HepG2 (cell line): ENCODE data around the gene WFDC10A. TPM values are rescaled to one million over a fixed set of nuclear protein-coding genes. Genes with fewer than 3 reads are reported as not detected.

Experiments
- ATAC-seq: fragments of 200-7000 bp; cut with Tn5 transposase; 3 replicates; pipeline ENCODE4 v1.9.1; 2020; ENCODE audit warnings: mild to moderate bottlenecking, moderate library complexity
- BruUV-seq: library from RNA; stranded (reverse); fragments of 400-500 nt; replicated peaks from 2 replicates; lab custom pipeline; 2021; lab: Mats Ljungman, UMichigan
- CTCF ChIA-PET: fragments of 300-600 bp; formaldehyde crosslinking; extraction: SDS; loops from one replicate; lab custom pipeline; 2021; ENCODE audit warnings: low total read pairs, inconsistent platforms, low intra/inter-chr PET ratio; lab: Yijun Ruan, JAX
- POLR2A ChIA-PET: fragments of 350-600 bp; sonication (Branson Sonifier 250); formaldehyde crosslinking; loops from one replicate; lab custom pipeline; 2020; ENCODE audit warnings: antibody characterized with exemption, inconsistent platforms; lab: Yijun Ruan, JAX
- DNase-seq: peaks from one replicate; pipeline ENCODE4 v3.0.0-alpha.2; 2015; ENCODE audit warnings: low spot score
- FAIRE-seq: peaks from 3 replicates; lab custom pipeline; 2011; peaks lifted over from hg19 to GRCh38; lab: Jason Lieb, UNC
- H2AFZ ChIP-seq: one replicate; pipeline ENCODE4 v1.6.1; 2011; ENCODE audit warnings: low read length, inconsistent platforms
- H3K27ac ChIP-seq: fragments of 300-600 bp; 3 replicates; pipeline ENCODE4 v1.8.0; 2011; ENCODE audit warnings: mixed run types, mild to moderate bottlenecking, mixed read lengths, low read length, inconsistent platforms; ENCODE audit not compliant: insufficient read depth; ENCODE audit errors: extremely low read length
- H3K27me3 ChIP-seq, 2 experiments: fragments of 200-600 bp in 1 of 2; 2 replicates in 1 of 2; 3 replicates in 1 of 2; pipeline versions ENCODE4 v1.6.0 to v1.8.0; 2011; ENCODE audit warnings: low read length in 2 of 2, mild to moderate bottlenecking in 2 of 2, moderate library complexity in 2 of 2, inconsistent platforms in 1 of 2; ENCODE audit not compliant: insufficient read depth in 2 of 2, control insufficient read depth in 1 of 2
- H3K36me3 ChIP-seq, 2 experiments: fragments of 200-600 bp in 1 of 2; replicated peaks in 1 of 2; 2 replicates in 1 of 2; 3 replicates in 1 of 2; pipeline versions ENCODE4 v1.5.1 to v1.8.0; 2011; ENCODE audit warnings: low read length in 2 of 2, inconsistent platforms in 1 of 2; ENCODE audit not compliant: insufficient read depth in 2 of 2, control insufficient read depth in 1 of 2
- H3K4me1 ChIP-seq: 2 replicates; pipeline ENCODE4 v1.5.1; 2012; ENCODE audit warnings: low read length, inconsistent platforms; ENCODE audit not compliant: insufficient read depth
- H3K4me2 ChIP-seq: 2 replicates; pipeline ENCODE4 v1.6.0; 2011; ENCODE audit warnings: low read depth, low read length, inconsistent platforms
- H3K4me3 ChIP-seq, 3 experiments: fragments of 200-600 bp in 1 of 3; sonication (generic), shearing (Covaris generic) in 1 of 3; replicated peaks in 1 of 3; 2 replicates each; pipeline ENCODE4 v1.5.1; 2011 to 2016; ENCODE audit warnings: low read length in 3 of 3, inconsistent platforms in 2 of 3, low read depth in 2 of 3, mild to moderate bottlenecking in 2 of 3, control low read depth in 1 of 3, mixed read lengths in 1 of 3; ENCODE audit not compliant: insufficient read depth in 1 of 3
- H3K79me2 ChIP-seq: one replicate; pipeline ENCODE4 v1.6.1; 2011; ENCODE audit warnings: low read length, inconsistent platforms; ENCODE audit not compliant: insufficient read depth
- H3K9ac ChIP-seq: 2 replicates; pipeline ENCODE4 v1.6.0; 2011; ENCODE audit warnings: mild to moderate bottlenecking, low read depth, low read length, inconsistent platforms; ENCODE audit not compliant: insufficient read depth
- H3K9me3 ChIP-seq: 2 replicates; pipeline ENCODE4 v1.5.1; 2012; ENCODE audit warnings: mild to moderate bottlenecking, low read length
- H4K20me1 ChIP-seq: 2 replicates; pipeline ENCODE4 v1.6.0; 2011; ENCODE audit warnings: inconsistent platforms, mild to moderate bottlenecking, low read length, moderate library complexity; ENCODE audit not compliant: insufficient read depth
- ARID5B ChIP-seq: IDR thresholded peaks from 2 replicates; pipeline ENCODE4 v1.4.0; 2020; ENCODE audit warnings: mild to moderate bottlenecking, missing genetic modification reagents
- BORCS8-MEF2B ChIP-seq: sonication (generic); formaldehyde crosslinking; IDR thresholded peaks from 2 replicates; pipeline ENCODE4 v1.8.0; 2022; ENCODE audit warnings: mild to moderate bottlenecking, missing genetic modification reagents
- BRD4 ChIP-seq: sonication (generic); formaldehyde crosslinking; IDR thresholded peaks from 2 replicates; pipeline ENCODE4 v1.4.0; 2020; ENCODE audit warnings: missing genetic modification reagents
- ESRRA ChIP-seq: sonication (generic); formaldehyde crosslinking; IDR thresholded peaks from 2 replicates; pipeline ENCODE4 v1.5.1; 2020; ENCODE audit warnings: mild to moderate bottlenecking, low read depth, missing genetic modification reagents
- GZF1 ChIP-seq: sonication (generic); formaldehyde crosslinking; IDR thresholded peaks from 2 replicates; pipeline ENCODE4 v1.5.1; 2020; ENCODE audit warnings: mild to moderate bottlenecking, missing genetic modification reagents
- HNF4A ChIP-seq: sonication (generic); formaldehyde crosslinking; IDR thresholded peaks from 2 replicates; pipeline ENCODE4 v1.4.0; 2020; ENCODE audit warnings: missing genetic modification reagents
- KLF12 ChIP-seq: sonication (generic); formaldehyde crosslinking; IDR thresholded peaks from 2 replicates; pipeline ENCODE4 v1.4.0; 2020; ENCODE audit warnings: missing genetic modification reagents, borderline replicate concordance
- NFRKB ChIP-seq: fragments of 450-650 bp; IDR thresholded peaks from 2 replicates; pipeline ENCODE4 v1.6.1; 2017
- TARDBP ChIP-seq: sonication (generic); formaldehyde crosslinking; IDR thresholded peaks from 2 replicates; pipeline ENCODE4 v1.8.0; 2022; ENCODE audit warnings: mild to moderate bottlenecking, missing genetic modification reagents
- TCF7L2 ChIP-seq: IDR thresholded peaks from 2 replicates; pipeline ENCODE4 v1.6.1; 2011; ENCODE audit warnings: mild to moderate bottlenecking, low read depth, low read length, moderate library complexity
- TEAD2 ChIP-seq: sonication (generic); formaldehyde crosslinking; IDR thresholded peaks from 2 replicates; pipeline ENCODE4 v1.9.0; 2021; ENCODE audit warnings: missing genetic modification reagents
- TOPORS ChIP-seq: sonication (generic); formaldehyde crosslinking; IDR thresholded peaks from 2 replicates; pipeline ENCODE4 v1.8.0; 2023; ENCODE audit warnings: mild to moderate bottlenecking, missing genetic modification reagents
- ZBTB42 ChIP-seq: sonication (generic); formaldehyde crosslinking; IDR thresholded peaks from 2 replicates; pipeline ENCODE4 v1.5.0; 2020; ENCODE audit warnings: mild to moderate bottlenecking, missing genetic modification reagents
- ZNF230 ChIP-seq: sonication (generic); formaldehyde crosslinking; IDR thresholded peaks from 2 replicates; pipeline ENCODE4 v1.4.0; 2020; ENCODE audit warnings: mild to moderate bottlenecking, missing genetic modification reagents
- ZNF576 ChIP-seq: sonication (generic); formaldehyde crosslinking; IDR thresholded peaks from 2 replicates; pipeline ENCODE4 v1.4.0; 2020; ENCODE audit warnings: mild to moderate bottlenecking, missing genetic modification reagents
- ZXDC ChIP-seq: sonication (generic); formaldehyde crosslinking; IDR thresholded peaks from 2 replicates; pipeline ENCODE4 v1.5.0; 2020; ENCODE audit warnings: mild to moderate bottlenecking, missing genetic modification reagents
- WGBS: methylation state at CpG from one replicate; pipeline ENCODE4 v1.1.6; 2017; ENCODE audit warnings: low lambda C conversion rate; 5-methylcytosine and 5-hydroxymethylcytosine counted together
- in situ Hi-C: cut with HindIII; loops from 2 replicates; pipeline ENCODE4 v1.10.0; 2017; ENCODE audit warnings: low pct_unique_long_range_greater_than_20kb; ENCODE audit not compliant: extremely low pct_ligation_motif_present
- intact Hi-C: fragments of 100-400 bp; cut with micrococcal nuclease; formaldehyde crosslinking; loops from one replicate; pipeline ENCODE4 v1.10.0; 2022; ENCODE audit not compliant: unreplicated experiment
- polyA plus RNA-seq, 8 experiments: library from polyadenylated mRNA; depleted of rRNA in 3 of 8; stranded (reverse) in 7 of 8; unstranded in 1 of 8; fragments of >200 nt; fragmentation: Illumina TruSeq in 4 of 8; extraction: Trizol in 4 of 8; gene quantifications; 2 replicates each; pipeline versions ENCODE4 v1.2.1 to v1.2.3, GENCODE V29; 2011 to 2016; ENCODE audit warnings: low read depth in 4 of 8, missing spikeins in 1 of 8, mixed read lengths in 1 of 8; ENCODE audit not compliant: insufficient read depth in 1 of 8
- total RNA-seq, 5 experiments: library from RNA; depleted of rRNA; stranded (reverse); fragments of >200 nt; fragmentation: Illumina TruSeq; extraction: Trizol; gene quantifications; 2 replicates each; pipeline ENCODE4 v1.2.3, GENCODE V29; 2016; ENCODE audit warnings: low read depth in 1 of 5
- TF ChIP-seq, protein P1 (sequence below): sonication (generic); formaldehyde crosslinking; IDR thresholded peaks from 2 replicates; pipeline ENCODE4 v1.8.1; 2023; ENCODE audit warnings: mild to moderate bottlenecking, inconsistent platforms, moderate library complexity, missing genetic modification reagents, borderline replicate concordance

The WFDC10A gene
- total and polyA plus RNA-seq, 2 of the 13 experiments (the other 11 are each of a cell fraction or from before 2014, with no cell fraction given) = not detected

GRCh38 chr20:45592574-45593189 lies 36.9 kb upstream of the WFDC10A start:
- ATAC-seq (peak; percentile 96), DNase-seq (peak; percentile 88), FAIRE-seq (peak; percentile 92)
- in situ Hi-C loops = no loop called here
- intact Hi-C loops = loop anchor here (1.0 kb wide), 1 partner anchor 179 kb away; no protein-coding TSS in a partner anchor
- no peaks in the 10 kb centered on the region for H3K4me1 ChIP-seq
- no peaks in the 10 kb centered on the region for H4K20me1 ChIP-seq
- no peak overlapping the region for H3K27ac ChIP-seq
- H3K79me2 ChIP-seq = no peaks in the 10 kb centered on the region
- BruUV-seq = no TSS peak
- no peaks in the 10 kb centered on the region for H3K9me3 ChIP-seq
- no peak overlapping the region for H3K4me3 ChIP-seq
- H2AFZ ChIP-seq = no peak overlapping the region
- H3K27me3 ChIP-seq = peaks cover 0 to 10% of the 10 kb centered on the region in 2 experiments; a peak in 1 of 5 replicates
- ChIA-PET POLR2A (no interaction called here), CTCF (interaction anchor here (0.7 to 3.3 kb wide), 2 partner anchors 178 to 274 kb away, joined by 3 to 95 read pairs; no protein-coding TSS in a partner anchor)
- WGBS = 16% methylated on average over 5 of the region's 5 CpGs
- no peaks in the 10 kb centered on the region for H3K36me3 ChIP-seq
- no peak overlapping the region for H3K9ac ChIP-seq
- H3K4me2 ChIP-seq = no peak overlapping the region
- TF ChIP-seq TOPORS (CRISPR knock-in tag) (no peak), GZF1 (no peak), ESRRA (CRISPR knock-in tag) (no peak), TCF7L2 (no peak), TARDBP (CRISPR knock-in tag) (no peak), ARID5B (CRISPR knock-in tag) (0 out of 2 replicates have a peak, but pooled peaks have one; percentile 14), ZXDC (CRISPR knock-in tag) (no peak), ZNF230 (CRISPR knock-in tag) (no peak), KLF12 (CRISPR knock-in tag) (no peak), NFRKB (no peak), BRD4 (CRISPR knock-in tag) (no peak), BORCS8-MEF2B (CRISPR knock-in tag) (no peak), ZBTB42 (no peak), TEAD2 (CRISPR knock-in tag) (no peak), ZNF576 (no peak), HNF4A (CRISPR knock-in tag) (no peak)
- TF ChIP-seq, protein P1, sequence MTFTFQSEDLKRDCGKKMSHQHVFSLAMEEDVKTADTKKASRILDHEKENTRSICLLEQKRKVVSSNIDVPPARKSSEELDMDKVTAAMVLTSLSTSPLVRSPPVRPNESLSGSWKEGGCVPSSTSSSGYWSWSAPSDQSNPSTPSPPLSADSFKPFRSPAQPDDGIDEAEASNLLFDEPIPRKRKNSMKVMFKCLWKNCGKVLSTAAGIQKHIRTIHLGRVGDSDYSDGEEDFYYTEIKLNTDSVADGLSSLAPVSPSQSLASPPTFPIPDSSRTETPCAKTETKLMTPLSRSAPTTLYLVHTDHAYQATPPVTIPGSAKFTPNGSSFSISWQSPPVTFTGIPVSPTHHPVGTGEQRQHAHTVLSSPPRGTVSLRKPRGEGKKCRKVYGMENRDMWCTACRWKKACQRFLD (CRISPR knock-in tag) = no peak
